ENCODE data around the gene MGAT4B.
A peak's percentile ranks its signal among the peaks of the same experiment; 100 is the strongest.

MGAT4B gene

DNA sequence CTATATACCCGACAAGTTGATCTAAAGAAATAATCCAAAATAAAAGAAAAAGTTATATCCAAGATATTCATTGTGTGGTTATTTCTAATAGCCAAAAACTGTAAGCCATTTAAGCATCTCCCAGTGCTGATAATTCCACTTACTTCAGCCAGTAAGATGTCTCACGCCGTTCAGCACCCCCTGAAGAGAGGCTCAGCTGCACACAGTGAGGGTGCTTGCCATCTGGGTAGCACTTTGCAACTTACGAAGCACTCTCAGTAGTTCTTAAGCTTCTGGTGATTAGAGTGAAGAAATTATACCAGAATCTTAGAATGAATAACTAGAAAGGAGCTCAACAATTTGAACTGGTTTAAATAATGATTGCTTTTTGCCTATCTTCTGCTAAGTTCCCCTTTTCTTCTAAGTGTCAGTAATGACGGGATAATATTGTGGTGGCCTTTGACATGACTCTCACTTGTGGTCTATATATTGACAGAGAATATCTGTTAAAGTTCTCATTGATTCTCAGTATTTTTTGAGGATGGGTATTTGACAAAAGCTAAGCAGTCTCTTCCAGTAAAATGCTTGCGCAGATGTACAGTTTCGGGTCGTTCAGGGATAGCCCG lies 39.1 kb downstream of the MGAT4B start:
- DNase-seq, result no peak

DNA sequence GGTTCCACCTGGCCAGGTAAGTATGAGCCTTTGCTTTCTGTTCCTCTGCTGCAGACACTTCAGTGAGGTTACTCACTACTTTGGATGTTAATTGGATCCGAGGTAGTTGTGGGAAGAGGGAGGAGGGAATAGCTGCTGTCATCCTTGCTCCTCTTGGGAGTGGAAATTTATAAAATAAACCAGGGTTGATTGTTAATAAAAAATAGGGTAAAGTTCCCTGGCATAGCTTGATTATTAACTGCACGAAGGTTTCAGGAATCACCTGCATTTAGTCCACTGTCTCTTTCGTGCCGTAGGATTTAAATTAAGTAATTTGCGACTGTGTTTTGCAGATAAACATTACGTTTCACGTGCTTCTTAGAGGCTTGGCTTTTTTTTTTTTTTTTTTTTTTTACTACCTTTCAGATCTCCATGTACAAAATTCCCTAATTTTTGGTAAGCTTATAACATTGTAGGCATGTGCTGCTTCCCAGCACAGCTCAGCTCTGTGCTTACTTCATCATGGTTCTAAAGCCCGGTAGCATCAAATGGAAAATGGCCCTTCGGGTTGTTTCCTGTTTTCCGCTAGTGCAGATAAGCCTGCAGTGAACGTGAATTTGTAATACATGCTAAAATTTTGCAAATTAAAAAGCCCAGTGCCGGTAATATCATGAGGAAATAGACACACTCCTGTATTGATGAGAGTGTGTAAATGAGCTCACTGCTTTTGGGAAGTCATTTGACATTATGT lies 39.8 kb downstream of the MGAT4B start:
- no peak for DNase-seq

DNA sequence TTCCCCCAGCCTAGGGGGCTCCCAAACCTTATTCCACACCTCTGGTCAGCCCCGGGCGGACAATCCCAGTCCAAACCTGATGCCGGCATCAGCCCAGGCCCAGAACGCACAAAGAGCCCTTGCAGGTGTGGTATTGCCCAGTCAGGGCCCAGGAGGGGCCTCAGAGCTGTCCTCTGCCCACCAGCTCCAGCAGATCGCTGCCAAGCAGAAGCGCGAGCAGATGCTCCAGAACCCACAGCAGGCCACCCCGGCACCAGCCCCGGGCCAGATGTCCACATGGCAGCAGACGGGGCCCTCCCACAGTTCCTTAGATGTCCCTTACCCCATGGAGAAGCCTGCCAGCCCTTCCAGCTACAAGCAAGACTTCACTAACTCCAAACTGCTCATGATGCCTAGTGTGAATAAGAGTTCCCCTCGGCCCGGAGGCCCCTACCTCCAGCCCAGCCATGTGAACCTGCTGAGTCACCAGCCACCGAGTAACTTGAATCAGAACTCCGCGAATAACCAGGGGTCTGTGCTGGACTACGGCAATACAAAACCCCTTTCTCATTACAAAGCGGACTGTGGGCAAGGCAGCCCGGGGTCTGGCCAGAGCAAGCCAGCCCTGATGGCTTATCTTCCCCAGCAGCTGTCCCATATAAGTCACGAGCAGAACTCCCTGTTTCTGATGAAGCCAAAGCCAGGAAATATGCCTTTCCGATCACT lies 40.5 kb downstream of the MGAT4B start:
- no peak for DNase-seq

DNA sequence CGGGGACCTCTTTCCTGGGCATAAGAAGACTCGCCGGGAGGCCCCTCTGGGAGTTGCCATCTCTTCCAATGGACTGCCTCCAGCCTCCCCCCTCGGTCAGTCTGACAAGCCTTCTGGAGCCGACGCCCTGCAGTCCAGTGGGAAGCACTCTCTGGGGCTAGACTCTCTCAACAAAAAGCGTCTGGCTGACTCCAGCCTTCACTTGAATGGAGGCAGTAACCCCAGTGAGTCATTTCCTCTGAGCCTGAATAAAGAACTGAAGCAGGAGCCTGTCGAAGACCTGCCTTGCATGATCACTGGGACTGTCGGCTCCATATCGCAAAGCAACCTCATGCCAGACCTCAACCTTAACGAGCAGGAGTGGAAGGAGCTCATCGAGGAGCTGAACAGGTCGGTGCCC lies 41.3 kb downstream of the MGAT4B start:
- DNase-seq, result no peak

DNA sequence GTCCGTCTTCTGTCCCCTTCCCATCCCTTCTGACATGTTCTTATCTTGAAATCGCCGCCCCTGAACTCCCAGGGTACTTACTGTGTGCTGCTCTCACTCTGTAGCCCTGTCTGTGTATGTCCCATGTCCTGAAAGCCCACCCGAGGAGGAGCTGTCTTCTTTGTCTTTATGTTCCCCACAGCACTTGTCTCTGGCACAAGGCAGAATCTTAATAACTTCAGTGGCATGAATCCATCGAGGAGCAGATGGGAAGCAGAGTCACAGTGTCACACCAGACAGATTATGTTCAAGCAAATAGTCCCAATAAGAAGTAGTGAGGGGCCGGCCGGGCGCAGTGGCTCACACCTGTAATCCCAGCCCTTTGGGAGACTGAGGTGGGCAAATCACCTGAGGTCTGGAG lies 42.6 kb downstream of the MGAT4B start:
- DNase-seq, result no peak

DNA sequence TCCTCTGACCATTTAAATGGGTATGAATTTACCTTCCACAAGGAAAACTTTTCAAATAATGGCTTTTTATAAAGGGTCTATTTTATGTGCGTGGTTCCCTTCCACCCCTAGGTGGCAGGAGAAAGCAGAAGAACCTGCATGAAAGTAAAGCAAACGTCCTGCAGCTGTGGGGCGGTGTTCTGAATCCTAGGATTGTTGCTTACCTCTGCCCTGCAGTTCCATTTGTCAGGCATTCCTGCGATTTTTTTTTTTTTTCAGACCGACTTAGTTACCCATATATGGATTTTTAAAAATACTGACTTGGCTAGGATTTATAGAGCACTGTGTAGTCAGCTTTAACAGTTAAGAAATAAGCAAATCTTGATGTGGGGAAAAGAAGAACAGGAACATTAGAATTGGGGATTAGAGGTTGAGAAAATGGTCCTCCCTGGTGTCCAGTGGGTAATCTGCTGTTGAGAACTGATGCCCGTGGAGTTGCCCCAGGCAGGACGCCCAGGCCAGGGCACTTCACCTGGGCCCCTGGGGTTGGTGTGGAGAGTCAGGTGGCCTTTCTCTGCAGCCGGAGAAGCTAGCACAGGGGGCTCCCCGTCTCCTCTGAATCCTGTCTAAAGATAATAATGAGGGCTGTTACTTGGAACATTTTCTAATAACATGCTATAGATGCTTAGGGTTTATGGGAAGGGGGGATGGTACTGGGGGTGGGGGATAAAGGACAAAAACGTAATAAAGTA lies 43.3 kb downstream of the MGAT4B start:
- peak; percentile 51 for DNase-seq

DNA sequence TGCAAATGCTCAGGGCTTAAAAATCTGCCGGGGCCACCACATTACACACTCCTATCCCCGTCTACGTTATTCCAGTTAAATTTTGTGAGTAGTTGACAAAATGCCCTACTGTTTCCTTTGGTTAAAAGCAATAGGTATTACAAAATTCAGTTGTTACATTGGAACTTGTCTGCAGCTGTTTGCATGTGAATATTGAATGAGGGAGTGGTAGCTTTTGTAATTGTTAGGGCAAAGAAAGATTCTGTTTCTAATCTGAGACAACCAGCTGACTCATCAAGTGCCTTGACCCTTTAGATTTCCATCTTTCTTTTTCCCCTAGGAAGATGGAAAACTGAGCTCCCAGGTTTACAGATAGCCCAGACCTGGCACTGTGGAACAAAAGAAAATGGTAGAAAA lies 43.9 kb downstream of the MGAT4B start:
- DNase-seq, result no peak

DNA sequence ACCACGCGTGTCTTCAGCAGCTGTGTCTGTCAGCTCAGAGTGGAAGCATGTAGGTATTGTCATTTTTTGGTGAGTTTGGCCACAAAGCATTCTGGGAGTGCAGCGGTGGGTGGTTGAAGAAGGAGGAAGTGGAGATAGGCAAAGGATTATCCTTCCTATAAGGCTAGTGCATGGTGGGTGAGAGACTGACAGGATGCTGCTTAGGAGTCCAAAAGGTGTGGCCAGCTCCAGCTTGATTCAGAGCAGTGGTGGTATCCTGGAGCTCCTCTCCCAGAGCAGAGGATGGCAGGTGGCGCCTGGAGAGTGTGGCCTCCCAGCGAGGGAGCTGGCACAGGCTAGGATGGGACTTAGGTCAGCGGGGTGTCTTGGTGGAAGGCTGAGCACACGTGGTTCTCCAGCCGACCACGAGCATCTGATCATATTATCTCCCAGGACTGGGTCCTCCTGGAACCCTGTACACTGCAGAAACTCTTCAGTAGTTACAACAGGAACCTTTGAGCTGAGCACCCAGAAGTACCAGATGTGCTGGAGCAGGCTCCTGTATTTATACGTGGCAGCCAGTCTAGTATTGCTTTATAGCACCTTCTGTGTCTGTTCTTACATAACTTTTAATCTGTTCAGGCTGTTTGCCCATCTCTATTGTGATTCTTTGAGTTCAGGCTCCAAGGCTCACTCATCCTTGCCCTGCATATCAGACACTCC lies 44.4 kb downstream of the MGAT4B start:
- peak; percentile 35 for DNase-seq

DNA sequence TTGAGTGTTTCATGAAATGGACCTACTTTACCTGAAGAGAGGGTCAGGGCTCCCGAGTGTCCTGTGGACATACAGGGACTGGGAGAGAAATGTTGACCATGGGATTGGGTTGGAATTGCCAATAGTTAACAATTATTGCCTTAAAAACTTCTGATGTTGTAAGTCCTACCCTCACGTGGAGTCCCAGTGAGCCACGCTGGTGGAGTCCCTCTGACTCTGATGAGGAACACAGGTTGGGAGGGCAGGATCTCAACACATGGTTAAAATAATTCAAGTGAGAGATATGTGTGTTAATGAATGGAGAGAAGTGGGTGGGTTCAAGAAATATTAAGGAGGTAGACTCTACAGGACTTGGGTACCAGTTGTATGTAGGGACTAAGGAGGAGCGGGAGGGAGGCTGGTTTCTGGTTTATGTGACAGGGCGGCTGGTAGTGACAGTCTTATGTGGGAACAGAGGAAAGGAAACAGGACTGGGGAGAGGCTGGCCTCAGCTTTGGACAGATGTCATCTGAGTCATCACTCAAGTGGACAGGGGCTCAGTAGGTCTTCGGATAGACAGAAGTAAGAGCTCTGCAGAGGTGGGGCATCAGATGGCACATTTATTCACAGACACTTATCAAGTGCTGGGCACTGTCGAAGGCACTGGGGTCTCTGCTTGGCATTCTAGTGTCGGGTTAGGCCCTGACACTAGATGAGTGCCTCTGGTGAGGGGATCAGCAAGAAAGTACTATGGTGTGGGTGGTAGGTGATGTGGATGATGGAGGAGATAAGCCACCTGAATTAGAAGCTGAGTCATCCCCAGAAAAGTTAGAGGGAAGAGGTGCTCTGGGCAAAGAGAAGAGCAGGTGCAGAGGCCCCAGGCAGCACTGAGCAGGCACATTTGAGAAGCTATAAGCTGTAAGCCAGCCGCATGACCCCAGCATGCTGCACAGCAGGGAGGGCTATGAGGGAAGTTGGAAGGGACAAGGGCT lies 46.8 kb downstream of the MGAT4B start:
- DNase-seq, result no peak

DNA sequence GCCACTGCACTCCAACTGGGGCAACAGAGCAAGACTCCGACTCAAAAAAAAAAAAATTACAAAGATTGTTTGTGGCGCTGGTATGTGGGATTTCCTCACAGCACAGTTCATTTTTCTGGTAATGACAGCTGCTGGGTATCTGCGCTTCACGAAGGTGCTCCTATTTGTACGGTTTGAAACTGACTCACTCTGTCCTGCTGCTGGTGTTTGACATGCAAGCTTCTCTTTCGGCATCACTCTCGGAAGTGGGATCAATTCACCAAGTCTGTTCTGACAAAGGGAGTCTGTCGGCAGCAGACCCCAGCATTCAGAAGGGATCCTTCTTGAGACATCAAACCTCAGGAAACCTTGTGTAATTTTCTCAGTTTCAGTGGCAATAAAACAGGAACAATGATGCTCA lies 47.7 kb downstream of the MGAT4B start:
- DNase-seq, result no peak

DNA sequence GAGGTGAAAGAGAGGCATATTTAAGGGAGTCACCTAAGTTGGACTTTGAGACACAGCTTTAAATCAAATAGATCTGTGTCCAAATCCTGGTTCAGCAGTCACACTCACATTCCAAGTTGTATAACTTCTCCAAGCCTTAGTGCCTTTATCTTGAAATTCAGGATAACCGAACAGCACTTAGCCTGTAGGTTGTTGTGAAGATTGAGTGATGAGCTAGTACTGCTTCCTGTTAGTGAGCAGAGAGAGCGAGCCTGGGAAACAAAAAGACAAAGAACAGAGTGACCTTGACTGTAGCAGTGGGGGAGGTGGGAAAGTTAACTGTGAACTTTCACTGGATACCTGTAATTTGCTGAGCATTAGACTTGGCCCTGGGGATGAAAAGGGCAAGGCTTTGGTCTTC lies 51.6 kb downstream of the MGAT4B start:
- DNase-seq, result no peak

DNA sequence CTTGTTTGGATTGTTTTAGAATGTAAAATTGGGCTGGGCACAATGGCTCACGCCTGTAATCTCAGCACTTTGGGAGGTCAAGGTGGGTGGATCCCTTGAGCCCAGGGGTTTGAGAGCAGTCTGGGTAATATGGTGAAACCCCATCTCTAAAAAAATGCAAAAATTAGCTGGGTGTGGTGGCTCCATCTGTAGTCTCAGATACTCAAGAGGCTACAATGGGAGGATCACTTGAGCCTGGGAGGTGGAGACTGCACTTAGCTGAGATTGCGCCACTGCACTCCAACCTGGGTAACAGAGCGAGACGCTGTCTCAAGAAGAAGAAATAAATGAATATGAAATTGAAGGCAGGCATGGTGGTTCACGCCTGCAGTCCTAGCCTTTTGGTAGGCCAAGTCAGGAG lies 52.7 kb downstream of the MGAT4B start:
- no peak for DNase-seq

DNA sequence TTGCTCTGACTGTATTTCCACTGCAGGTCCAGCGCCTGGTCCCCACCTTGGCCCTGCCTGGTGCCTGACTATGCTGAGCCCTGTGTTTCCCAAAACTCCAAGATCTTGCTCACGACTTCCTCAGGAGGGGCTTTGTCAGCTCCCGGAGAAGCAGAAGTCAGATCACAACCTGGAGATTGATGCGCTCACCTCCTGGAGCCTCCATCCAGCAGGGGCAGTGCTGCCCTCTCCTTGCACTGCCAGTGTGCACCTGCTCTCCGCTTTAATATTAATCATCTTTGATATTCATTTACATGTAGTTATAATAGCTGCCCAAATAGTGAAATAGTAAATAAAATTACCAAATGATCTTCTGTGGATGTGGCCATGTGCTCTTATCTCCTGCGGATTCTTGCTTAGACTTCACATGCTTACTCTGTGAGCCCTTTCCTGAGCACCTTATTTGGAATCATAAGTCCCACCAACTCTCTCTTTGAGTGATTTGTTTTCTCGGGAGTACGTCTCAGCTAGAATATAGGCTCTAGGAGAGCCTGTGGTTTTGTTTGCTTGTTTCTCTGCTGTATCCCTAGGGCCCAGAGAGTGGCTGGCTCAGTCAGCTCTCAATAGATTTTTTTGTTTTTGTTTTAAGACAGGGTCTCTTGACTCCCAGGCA lies 56.7 kb downstream of the MGAT4B start:
- DNase-seq, result no peak

DNA sequence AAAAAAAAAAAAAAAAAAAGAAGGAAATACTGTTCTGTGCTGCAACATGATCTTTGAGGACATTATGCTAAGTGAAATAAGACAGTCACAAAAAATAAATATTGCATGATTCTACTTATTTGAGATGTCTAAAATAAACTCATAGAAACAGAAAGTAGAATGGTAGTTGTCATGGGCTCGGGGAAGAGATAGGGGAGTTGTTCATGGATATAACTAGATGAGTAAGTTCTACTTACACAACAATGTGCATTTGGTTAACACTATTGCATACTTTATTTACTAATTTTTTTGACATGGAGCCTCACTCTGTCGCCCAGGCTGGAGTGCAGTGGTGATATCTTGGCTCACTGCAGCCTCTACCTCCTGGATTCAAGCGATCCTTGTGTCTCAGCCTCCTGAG lies 58.9 kb downstream of the MGAT4B start:
- DNase-seq, result no peak

Data from central memory CD4-positive, alpha-beta T cell (primary cell).